M059J (cell line): ENCODE results near the gene RAB3IL1. TPM values are rescaled to one million over a fixed set of nuclear protein-coding genes. Genes with fewer than 3 reads are reported as not detected.
"Not testable (repeated sequence)": the region's sequence is repeated elsewhere in the genome, so short reads cannot be mapped to it uniquely, and the experiment has no call there.

Experiments
- DNase-seq: peaks from one replicate; pipeline ENCODE4 v3.0.0-alpha.2; 2012; ENCODE audit warnings: low read depth
- total RNA-seq: library from RNA; depleted of rRNA; stranded (reverse); fragments of >200 nt; shearing (Covaris generic); gene quantifications from 2 replicates; pipeline ENCODE4 v1.2.3, GENCODE V29; 2014

Gene RAB3IL1
- total RNA-seq, 1 experiment from 2014 or later: 1.4 TPM

- no peak for DNase-seq
These were observed 31.4 kb downstream of the RAB3IL1 start for GRCh38 chr11:61885784-61886580.

GRCh38 chr11:61885166-61885778 is 32.1 kb downstream of the RAB3IL1 start:
- DNase-seq: peak; percentile 46

- DNase-seq: no peak
These were observed 33.4 kb downstream of the RAB3IL1 start for GRCh38 chr11:61883947-61884346.

GRCh38 chr11:61883327-61883726 is 34.0 kb downstream of the RAB3IL1 start:
- DNase-seq: no peak

- DNase-seq: no peak
These were observed 34.5 kb downstream of the RAB3IL1 start for GRCh38 chr11:61882879-61883278.

GRCh38 chr11:61882267-61882666 is 35.1 kb downstream of the RAB3IL1 start:
- not testable (repeated sequence) for DNase-seq

GRCh38 chr11:61881397-61881796 is 36.0 kb downstream of the RAB3IL1 start:
- no peak for DNase-seq

- no peak for DNase-seq
These were observed 36.9 kb downstream of the RAB3IL1 start for GRCh38 chr11:61880454-61880853.

- no peak for DNase-seq
These were observed 37.3 kb downstream of the RAB3IL1 start for GRCh38 chr11:61880031-61880430.

- no peak for DNase-seq
These were observed 38.2 kb downstream of the RAB3IL1 start for GRCh38 chr11:61879152-61879551.

GRCh38 chr11:61875698-61876097 is 41.7 kb downstream of the RAB3IL1 start:
- no peak for DNase-seq

- no peak for DNase-seq
These were observed 42.5 kb downstream of the RAB3IL1 start for GRCh38 chr11:61874853-61875252.

GRCh38 chr11:61874377-61874809 is 43.0 kb downstream of the RAB3IL1 start:
- DNase-seq: no peak

- no peak for DNase-seq
These were observed 43.6 kb downstream of the RAB3IL1 start for GRCh38 chr11:61873588-61874376.

GRCh38 chr11:61872935-61873565 is 44.3 kb downstream of the RAB3IL1 start:
- DNase-seq: no peak

GRCh38 chr11:61871158-61871597 is 46.2 kb downstream of the RAB3IL1 start:
- DNase-seq: peak; percentile 81

GRCh38 chr11:61870541-61871031 is 46.8 kb downstream of the RAB3IL1 start:
- peak; percentile 27 for DNase-seq

- DNase-seq: no peak
These were observed 47.5 kb downstream of the RAB3IL1 start for GRCh38 chr11:61869708-61870451.

GRCh38 chr11:61869429-61869707 is 48.0 kb downstream of the RAB3IL1 start:
- no peak for DNase-seq

GRCh38 chr11:61868571-61869428 is 48.6 kb downstream of the RAB3IL1 start:
- no peak for DNase-seq
